Measurements from ENCODE around the gene NTNG1.

The NTNG1 gene

DNA sequence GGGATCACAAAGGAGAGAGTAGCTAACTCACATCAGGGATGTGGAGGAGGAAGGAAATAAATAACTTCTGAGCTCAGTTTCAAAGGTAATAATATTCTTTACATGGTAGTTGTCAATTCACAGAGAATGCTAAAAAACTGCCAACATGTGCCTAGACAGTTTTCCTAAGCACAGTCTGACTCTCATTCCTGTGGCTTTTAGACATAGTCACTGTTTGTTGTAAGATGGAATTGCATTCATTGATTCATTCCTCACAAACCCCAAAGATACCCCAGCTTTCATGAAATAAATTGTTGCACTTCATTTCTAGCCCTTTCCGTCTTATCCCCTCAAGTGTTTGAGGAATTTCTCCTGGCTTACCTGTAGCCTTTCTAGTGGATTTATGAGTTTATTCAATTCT, 263.9 kb downstream of the NTNG1 start:
- DNase-seq (ENCODE audit: low read depth, low spot score), result no peak

DNA sequence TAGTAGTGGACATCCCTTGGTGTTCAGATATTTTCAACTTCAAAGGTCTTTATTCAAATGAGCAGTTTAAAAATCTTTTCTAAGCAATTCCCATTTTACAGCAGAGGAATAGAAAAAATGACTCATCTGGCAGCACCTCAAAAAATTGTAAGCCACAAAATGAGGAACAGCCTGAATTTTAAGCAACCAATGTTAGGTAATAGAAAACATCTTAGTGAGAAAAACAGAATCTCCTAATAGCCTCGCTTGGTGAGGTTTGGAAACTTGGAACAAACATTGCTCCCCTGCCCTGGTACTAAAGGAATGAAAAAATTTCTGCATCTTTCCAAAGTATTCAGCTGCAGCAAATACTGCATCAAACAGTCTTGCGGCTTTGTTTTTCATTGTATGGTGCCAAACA, 264.4 kb downstream of the NTNG1 start:
- no peak for DNase-seq (ENCODE audit: low read depth, low spot score)

DNA sequence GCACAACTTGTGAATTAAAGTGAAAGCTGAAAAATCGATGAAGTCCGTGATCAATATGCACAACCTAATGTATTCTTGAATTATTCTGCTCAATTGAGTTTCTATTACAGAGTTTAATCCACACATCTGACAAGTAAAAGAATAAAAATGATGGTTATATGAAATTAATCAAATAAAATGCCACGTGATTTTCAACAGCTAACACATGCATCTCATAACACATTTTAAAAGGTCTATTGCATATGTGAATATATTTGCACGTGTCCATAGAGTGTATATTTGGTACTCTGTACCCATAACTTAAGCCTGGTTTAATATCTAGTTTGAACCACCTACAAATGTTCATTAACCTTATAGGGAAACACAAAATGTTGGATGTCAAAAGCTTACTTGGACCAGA, 266.2 kb downstream of the NTNG1 start:
- no peak for DNase-seq (ENCODE audit: low read depth, low spot score)

DNA sequence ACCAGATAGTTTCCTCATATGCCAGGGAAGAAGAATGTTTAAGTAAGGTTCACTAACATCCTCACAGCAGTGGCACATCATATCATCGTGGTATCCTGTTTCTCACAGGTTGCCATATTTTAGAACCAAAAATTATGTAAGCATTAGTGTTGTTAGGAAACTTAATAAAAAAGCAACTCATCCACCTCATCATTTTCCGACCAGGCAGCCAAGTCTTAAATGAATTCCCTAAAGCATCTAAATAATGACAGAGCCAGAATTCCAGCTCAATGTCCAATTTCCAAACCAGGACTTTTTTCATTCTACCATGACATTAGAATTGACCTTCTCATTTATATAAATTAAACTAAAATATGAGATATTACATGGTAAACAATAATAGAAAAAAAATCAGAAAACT, 272.7 kb downstream of the NTNG1 start:
- DNase-seq (ENCODE audit: low read depth, low spot score), result no peak

DNA sequence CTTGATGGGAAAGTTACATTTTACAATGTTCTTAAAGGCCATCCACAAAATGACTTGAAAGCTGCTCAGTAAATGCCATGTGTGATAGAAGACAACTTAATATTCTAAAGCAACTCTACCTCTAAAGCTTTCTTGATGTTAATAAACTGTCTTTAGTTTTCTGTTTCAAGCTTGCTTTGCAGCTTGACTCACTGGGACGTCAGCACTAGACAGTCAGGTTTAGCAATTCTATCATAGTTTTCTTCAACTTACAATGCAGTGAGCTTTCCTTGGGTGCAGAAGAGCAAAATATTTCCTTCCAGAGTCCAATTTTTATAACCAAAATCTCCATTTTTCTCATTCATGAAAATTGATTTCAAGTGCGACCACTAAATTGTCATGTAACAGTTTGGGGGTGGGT, 273.1 kb downstream of the NTNG1 start:
- no peak for DNase-seq (ENCODE audit: low read depth, low spot score)

DNA sequence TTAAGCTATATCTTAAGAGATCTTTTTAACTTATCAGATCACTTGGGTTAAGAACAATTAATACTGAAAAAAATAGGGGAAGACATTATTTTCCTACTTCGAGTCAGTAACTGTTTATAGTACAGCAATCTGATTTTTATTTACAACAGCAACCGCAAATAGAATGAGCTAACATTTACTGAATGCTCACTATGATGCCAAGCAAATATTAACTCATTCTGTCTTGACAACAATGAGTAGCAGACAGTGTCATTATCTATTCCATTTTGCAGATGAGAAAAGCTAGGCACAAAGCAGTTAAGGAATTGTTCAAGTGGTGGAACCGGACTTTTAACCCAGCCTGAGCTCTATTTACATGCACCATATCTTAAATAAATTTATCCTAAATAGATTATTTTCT, 273.7 kb downstream of the NTNG1 start:
- DNase-seq (ENCODE audit: low read depth, low spot score), result no peak

DNA sequence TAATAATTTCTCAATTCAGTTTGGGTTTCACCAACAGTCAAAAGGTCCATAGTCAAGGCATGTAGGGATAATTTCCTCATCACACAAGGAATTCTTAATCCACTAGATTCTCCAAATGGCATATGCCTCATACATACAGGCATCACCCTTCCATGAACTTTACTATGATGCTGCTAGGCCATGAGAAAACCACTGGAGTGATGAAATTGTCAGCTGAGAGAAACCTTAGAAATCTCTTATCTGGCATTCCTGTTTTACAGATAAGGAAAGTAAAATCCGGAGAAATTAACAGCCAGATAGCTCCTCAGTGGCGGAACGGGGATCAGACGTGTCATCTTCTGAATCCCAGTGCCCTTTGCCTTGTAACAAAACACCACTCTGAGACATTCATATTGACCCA, 274.4 kb downstream of the NTNG1 start:
- no peak for DNase-seq (ENCODE audit: low read depth, low spot score)

DNA sequence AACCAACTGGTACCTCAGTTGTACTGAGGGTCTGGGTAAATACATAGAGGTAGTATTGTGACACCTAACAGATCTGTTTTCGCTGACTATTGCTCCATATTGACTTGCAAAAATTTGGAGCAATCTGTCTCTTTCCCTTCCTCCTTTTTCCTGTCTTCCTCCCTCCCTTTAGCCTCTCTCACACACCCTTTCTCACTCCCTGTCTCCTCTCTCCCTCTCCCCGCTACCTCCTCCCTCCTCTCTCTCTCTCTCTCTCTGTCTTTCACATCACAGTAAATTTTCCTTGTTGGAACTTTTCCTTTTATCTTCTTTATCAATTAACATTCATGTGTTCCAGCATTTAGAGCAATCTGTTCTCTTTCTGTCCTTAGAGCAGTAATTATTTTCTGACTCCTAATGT, 278.2 kb downstream of the NTNG1 start:
- DNase-seq (ENCODE audit: low read depth, low spot score), result no peak

DNA sequence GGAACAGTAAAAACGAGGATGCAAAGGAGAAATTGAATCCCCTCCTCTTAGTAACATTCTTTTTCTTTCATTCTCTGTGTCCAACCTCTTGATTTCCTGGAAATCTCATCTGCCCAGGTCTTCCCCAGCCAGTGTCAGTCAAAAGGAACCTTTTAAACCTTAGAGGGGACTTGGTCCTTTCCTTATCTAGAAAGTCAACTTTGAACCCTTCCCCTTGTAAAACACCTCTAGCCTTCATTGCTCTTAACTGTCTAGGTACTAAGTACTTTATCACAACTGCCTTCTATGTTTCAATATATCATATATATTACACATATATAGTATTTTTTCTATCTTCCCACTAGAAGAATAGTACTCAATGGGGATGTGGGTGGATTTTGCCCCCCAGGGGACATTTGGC, 282.1 kb downstream of the NTNG1 start:
- DNase-seq (ENCODE audit: low read depth, low spot score), result no peak

DNA sequence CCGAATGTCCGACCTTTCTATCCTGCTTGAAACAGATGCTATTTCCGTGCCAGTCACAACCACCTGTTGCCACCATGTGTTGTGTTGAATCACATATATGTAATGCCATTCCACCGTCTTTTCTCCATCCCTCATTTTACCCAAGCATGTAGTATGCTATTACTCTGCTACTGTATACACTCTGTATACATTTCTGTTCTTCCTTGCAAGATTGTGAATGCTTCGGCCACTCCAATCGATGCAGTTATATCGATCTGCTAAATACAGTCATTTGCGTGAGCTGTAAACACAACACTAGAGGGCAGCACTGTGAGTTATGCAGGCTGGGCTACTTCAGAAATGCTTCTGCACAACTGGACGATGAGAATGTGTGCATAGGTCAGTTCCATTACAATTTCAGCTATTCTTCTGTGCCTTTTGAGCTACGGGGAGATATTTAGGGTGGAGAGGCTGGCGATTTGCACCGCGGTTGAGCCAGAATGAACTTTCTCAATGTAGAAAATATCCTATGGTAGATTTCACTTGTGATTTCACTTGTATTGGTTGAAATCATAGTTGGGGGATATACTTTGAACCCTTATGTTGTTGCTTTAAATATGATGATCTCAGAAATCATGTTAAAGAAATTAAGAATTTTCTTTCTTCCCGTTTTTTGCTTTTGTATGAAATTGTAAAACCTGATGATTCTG, 289.8 kb downstream of the NTNG1 start:
- no peak for DNase-seq (ENCODE audit: low read depth, low spot score)

DNA sequence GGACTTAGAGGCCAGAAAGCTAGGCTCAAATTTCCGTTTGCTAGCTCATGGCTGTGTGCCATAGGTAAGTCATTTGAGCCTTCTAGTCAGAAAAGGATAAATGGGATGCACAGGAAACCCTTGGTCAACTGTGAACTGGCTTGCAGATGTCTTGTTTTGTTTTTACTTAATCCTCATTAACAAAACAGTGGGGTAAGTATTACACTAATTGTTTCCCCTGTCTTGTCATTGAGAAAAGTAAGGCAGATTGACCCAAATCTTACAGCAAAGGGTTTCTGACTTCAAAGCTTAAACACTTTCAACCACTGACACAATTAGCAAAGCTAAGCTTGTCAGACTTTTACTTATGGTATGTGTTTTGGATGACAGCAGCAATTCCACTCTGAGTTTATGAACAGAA, 291.3 kb downstream of the NTNG1 start:
- DNase-seq (ENCODE audit: low read depth, low spot score), result no peak

DNA sequence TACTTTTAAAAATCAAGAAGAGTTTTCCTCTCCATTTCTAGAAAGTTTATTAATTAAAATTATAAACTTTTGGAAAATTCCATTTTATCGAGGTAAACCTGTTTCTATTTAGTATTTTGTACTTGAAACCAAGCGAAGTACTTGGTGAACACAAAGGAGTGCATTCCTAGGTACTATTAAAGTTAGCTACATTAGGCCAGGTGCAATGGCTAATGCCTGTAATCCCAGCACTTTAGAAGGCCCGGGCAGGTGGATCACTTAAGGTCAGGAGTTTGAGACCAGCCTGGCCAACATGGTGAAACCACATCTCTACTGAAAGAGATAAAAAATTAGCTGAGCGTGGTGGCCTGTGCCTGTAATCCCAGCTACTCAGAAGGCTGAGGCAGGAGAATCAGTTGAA, 292.2 kb downstream of the NTNG1 start:
- no peak for DNase-seq (ENCODE audit: low read depth, low spot score)

DNA sequence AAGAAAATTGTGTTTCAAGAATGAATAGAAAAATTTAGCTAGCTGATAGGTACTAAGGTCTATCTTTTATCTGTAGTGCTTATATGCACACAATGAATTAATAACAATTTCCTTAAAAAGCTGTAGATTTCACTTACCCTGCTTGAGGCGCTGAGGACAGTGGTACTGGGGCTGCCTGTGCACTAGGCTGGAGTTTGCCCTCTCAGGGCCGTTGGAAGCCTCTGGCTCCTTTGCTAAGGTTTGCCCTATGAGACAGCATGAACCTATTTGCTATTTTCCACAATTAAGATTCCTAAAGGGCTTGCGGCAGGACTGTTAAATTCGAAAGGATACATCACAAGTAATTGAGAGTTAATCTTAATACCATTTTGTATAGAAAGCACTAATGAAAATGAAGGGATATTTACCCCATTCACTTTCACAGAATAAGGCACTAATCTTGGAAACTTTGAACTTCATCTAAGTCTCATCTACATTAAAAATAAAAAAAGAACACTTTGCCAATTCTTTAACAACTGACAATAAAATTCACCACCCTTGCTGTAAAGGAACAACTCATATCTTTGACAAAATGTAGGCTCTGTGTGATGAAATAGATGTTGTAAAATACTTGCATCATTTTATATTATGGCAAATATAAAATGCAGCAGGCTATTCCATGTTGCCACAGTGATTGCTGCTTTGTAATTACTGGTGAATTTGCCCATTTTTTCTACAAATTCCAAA, 293.0 kb downstream of the NTNG1 start:
- DNase-seq (ENCODE audit: low read depth, low spot score), result no peak

DNA sequence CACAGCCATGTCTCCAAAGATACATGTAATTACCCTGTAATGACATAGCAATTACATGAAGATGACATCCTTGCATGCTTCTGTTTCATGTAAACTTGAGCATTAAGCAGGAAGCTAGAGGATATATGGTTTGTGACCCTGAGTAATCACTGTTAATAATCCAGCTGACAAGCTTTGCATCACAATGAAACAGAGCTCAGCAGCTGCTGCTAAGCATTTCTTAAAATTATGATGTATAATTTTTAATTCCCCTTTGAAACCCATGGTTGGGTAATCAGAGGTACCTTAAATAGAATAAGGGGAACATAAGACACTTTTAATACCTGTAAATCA, 293.5 kb downstream of the NTNG1 start:
- DNase-seq (ENCODE audit: low read depth, low spot score), result no peak

DNA sequence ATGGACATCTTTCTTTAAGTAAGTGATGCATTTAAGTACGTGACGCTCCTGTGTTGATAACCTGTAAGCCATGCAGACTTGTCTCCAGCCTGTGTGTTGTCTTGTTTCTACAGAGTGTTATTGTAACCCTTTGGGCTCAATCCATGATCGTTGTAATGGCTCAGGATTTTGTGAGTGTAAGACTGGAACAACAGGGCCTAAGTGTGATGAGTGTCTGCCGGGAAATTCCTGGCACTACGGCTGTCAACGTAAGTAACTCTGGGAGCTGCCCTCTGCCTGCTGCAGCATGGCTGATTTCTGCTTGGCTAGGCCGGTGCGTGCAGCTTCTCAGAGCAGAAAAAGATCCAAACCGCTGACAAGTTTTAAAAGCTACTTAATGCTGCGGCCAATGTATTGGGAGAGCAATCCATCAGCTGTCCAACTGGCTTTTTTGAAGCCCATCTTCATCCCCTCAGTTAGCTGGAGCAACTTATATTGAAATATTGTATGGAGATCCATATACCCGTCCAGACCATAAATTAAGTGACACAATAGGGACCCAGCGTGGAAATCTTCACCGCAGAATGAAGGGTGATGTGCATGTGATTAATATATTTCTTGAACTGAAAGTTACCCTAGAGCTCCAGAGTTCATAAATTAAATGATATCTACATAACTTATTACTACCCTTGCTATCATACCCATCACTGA, 295.9 kb downstream of the NTNG1 start:
- no peak for DNase-seq (ENCODE audit: low read depth, low spot score)

DNA sequence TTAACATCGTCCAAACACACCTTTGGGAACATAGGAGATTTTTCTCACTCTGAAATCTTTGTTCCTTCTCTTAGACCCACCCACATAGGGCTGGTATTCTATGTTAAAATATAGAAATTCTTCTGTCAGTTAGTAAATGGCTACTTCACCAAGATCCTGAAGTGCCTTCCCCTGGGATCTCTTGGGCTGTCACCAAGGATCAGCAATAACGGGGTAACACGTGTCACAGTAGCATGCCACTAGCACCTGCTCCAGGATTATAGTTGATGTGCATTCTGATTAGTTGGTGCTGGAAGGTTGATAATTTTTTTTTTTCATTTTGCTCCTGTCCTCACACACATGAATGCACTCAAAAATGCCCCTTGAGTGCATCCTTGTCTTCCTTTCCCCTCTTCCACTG, 298.7 kb downstream of the NTNG1 start:
- DNase-seq (ENCODE audit: low read depth, low spot score), result no peak

DNA sequence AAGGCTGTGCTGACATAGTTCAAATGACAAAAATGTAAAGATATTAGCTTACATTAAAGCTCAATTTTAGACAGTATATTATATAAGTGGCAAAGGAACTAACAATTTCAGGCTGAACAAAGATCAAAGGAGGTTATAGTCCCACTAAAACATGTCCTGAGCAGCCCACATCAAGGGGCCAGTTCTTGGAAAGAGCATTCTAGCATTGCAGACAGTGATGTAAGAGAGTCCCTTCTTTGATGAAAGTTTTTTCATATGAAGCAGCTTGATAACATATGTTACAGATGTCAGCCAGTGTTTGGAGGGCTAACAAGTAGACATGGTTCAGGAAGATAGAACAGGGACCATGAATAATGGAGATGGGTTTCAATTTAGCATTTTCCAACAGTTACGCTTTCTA, 301.7 kb downstream of the NTNG1 start:
- DNase-seq (ENCODE audit: low read depth, low spot score), result no peak

DNA sequence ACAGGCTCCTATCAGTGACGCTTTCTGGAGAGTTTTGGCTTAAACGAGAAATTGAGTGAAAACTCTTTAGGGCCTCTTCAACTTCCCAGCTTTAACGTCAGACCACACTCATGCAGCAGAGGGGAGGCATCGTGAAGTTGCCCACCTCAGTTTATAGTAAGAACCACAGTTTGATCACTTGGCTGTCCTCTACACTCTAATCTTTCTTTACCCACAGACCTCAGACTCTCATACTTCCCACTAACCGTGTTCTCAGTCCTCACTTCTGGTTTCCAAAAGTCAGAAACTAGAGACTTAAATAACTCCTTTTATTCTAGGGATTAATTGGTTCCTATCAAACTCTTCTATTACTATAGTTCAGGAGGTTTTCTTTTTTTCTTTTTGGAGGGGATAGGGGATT, 302.2 kb downstream of the NTNG1 start:
- DNase-seq (ENCODE audit: low read depth, low spot score), result no peak

DNA sequence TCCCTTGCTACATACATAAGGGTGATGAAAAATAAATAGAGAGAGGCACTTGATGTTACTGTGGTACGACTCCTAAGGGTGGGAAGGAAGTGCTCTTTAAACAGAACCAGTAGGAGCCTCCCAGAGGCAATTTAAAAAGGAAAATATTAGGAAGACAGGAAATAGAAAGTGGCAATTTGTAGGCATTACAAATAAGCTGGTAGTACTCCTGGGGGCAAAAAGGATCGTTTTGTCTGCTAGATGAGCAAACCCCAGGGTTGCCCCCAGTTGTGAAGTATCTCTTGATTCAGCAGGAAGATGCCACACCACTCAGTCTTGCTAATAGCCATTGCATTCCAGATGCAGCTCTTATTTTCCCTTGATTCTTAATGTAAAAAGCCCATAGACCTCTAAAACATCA, 303.0 kb downstream of the NTNG1 start:
- no peak for DNase-seq (ENCODE audit: low read depth, low spot score)

DNA sequence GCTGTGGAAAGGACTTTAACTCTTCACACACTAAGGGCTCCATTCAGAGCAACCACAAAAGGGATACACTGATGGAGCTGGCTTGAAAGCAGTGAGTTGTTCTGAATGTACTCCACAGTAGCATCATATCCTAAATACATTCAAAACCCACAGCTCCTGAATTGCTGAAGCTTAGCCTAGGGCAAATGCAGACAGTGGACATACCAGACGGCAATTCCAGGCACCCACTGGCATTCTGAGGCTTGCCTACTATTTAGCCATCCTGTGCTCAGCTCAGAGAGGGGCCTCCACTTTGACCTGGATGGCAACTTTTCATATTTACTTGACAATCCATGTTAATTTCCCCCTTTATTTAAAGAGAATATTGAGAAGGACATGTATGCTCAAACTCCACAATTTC, 303.5 kb downstream of the NTNG1 start:
- DNase-seq (ENCODE audit: low read depth, low spot score), result no peak

DNA sequence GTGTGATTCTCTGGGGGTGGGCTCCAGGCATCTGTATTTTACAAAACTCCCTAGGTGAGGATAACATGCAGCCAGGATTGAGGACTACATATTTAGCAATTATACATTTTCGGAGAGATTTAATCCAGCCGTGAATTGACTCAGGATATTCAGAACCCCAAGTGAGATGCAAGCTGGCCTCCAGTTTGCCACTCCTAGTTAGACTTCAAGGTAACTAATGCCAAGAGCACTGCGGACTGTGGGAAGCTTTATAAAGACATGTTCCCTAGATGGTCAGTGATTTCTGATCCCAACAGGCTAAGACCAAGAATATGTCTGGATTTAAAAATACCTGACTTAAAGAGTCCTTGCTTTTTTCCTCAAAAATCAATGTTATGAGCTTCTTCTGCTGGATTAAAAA, 308.5 kb downstream of the NTNG1 start:
- no peak for DNase-seq (ENCODE audit: low read depth, low spot score)

DNA sequence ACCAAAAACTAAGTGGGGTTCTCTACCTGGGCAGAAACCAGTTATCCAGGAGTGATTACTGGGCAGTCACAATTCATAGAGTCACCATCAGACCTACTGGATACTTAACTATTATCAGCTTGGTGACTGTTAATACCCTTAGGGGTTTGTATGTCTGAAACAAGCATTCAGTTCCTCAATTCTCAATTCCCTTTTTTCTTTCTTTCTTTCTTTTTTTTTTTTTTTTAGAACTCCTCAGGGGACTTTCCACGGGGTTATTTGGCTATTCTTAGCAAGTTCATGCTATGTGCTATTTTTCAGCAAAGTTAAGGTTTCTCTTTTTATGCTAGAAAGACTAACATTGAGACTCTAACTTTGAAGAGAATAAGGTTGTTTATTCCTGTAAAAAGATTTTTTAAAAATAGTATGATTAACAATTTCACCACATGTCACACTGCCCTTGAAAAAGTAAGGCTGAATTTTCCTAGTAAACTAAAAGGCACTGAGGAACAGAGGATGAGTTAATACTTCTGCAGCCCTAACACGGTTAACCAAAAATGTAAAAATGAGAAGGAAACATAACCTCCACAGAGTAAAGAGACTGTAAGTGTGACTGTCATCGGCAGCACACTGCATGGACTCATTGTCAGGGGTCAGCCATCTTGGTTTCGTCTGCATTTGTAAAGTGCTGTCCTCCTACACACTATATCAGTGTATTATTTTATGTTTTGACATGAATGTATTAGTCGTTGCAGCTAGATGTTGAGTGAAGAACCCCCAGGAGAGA, 310.2 kb downstream of the NTNG1 start:
- DNase-seq (ENCODE audit: low read depth, low spot score), result no peak

DNA sequence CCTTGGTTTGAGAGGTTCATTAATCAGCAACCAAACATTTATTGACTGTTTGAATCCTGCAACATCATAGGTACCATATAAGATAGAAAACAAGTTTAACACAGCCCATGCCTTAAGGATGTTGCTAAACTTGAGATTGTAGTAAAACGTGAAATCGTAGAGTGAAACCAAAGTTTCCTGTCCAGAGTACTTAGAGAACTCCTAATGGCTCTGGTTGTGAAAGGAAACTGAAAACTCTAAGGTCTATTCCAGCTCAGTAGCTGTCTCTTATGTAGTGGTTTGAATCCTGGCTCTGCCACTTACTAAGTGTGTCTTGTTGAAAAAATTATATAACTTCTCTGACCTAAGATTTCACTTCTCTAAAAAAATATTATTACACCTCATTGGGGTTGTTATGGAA, 310.9 kb downstream of the NTNG1 start:
- DNase-seq (ENCODE audit: low read depth, low spot score), result no peak
